OCI-LY3 (cell line): Measurements from ENCODE around the gene RGS4.

ENCODE experiments used
- H2AFZ ChIP-seq: fragments of 200-600, 300-600 bp; shearing (Covaris generic); 2 replicates; pipeline ENCODE4 v1.6.0; 2014; ENCODE audit warnings: antibody characterized with exemption, low read depth, low read length
- H3K27ac ChIP-seq: fragments of 200-600, 300-600 bp; sonication (generic); 2 replicates; pipeline ENCODE4 v1.5.1; 2014; ENCODE audit warnings: mild to moderate bottlenecking, low read length, moderate library complexity, mixed read lengths
- H3K27me3 ChIP-seq: fragments of 200-600, 300-600 bp; sonication (generic); 2 replicates; pipeline ENCODE4 v1.6.1; 2014; ENCODE audit warnings: low read depth, low read length, mixed read lengths
- H3K36me3 ChIP-seq: fragments of 200-600, 300-600 bp; sonication (generic); replicated peaks from 2 replicates; pipeline ENCODE3; 2014; ENCODE audit warnings: low read depth, low read length, mixed read lengths
- H3K4me1 ChIP-seq: fragments of 300-600, 200-600 bp; sonication (generic); 2 replicates; pipeline ENCODE4 v1.6.1; 2014; ENCODE audit warnings: low read length, mixed read lengths
- H3K4me2 ChIP-seq: fragments of 200-600, 300-600 bp; sonication (generic); 2 replicates; pipeline ENCODE4 v1.6.1; 2014; ENCODE audit warnings: low read length, mixed read lengths
- H3K4me3 ChIP-seq: fragments of 300-600, 200-600 bp; sonication (generic); 2 replicates; pipeline ENCODE4 v1.5.1; 2014; ENCODE audit warnings: antibody characterized with exemption, mild to moderate bottlenecking, low read length, moderate library complexity
- H3K79me2 ChIP-seq: fragments of 300-600, 200-600 bp; shearing (Covaris generic); 2 replicates; pipeline ENCODE4 v1.6.1; 2014; ENCODE audit warnings: mild to moderate bottlenecking, low read length, mixed read lengths
- H3K9ac ChIP-seq: fragments of 300-600, 200-600 bp; shearing (Covaris generic); 2 replicates; pipeline ENCODE4 v1.6.0; 2014; ENCODE audit warnings: mild to moderate bottlenecking, low read length, moderate library complexity
- H3K9me3 ChIP-seq: fragments of 200-600, 300-600 bp; shearing (Covaris generic); 2 replicates; pipeline ENCODE4 v1.6.1; 2014; ENCODE audit warnings: low read length, mixed read lengths; ENCODE audit not compliant: insufficient read depth
- H4K20me1 ChIP-seq: fragments of 200-600, 300-600 bp; sonication (generic); 2 replicates; pipeline ENCODE4 v1.6.1; 2016; ENCODE audit warnings: low read length, mixed read lengths; ENCODE audit not compliant: insufficient read depth
- CTCF ChIP-seq: fragments of 200-600, 300-600 bp; sonication (generic); IDR thresholded peaks from 2 replicates; pipeline ENCODE4 v1.5.1; 2014; ENCODE audit warnings: antibody characterized with exemption, low read length, low read depth
- EZH2phosphoT487 ChIP-seq: fragments of 200-600 bp; shearing (Covaris generic); IDR thresholded peaks from 2 replicates; pipeline ENCODE4 v1.6.1; 2018; ENCODE audit warnings: antibody characterized with exemption, mixed run types, low read depth

RGS4 gene

GRCh38 chr1:163076044-163076443 is 6.9 kb downstream of the RGS4 start:
- Histone ChIP-seq H2AFZ (no peak overlapping the region), H3K27me3 (peaks cover 25% of the 10 kb centered on the region; the same call in 1 of the 2 replicates), H3K9ac (no peak overlapping the region), H3K36me3 (no peaks in the 10 kb centered on the region), H3K4me3 (no peak overlapping the region), H4K20me1 (no peaks in the 10 kb centered on the region), H3K27ac (no peak overlapping the region), H3K4me2 (no peak overlapping the region), H3K4me1 (peaks cover 2% of the 10 kb centered on the region; the same call in 1 of the 2 replicates), H3K79me2 (no peaks in the 10 kb centered on the region), H3K9me3 (no peaks in the 10 kb centered on the region)
- TF ChIP-seq EZH2phosphoT487 (no peak), CTCF (no peak)

- TF ChIP-seq CTCF = no peak
- TF ChIP-seq EZH2phosphoT487 = no peak
- Histone ChIP-seq H3K79me2 (no peaks in the 10 kb centered on the region), H3K27ac (no peak overlapping the region), H2AFZ (no peak overlapping the region), H3K4me3 (no peak overlapping the region), H3K4me2 (no peak overlapping the region), H3K9ac (no peak overlapping the region), H3K9me3 (no peaks in the 10 kb centered on the region), H3K27me3 (peaks cover 24% of the 10 kb centered on the region; the same call in 1 of the 2 replicates), H3K36me3 (no peaks in the 10 kb centered on the region), H4K20me1 (no peaks in the 10 kb centered on the region), H3K4me1 (peaks cover 2% of the 10 kb centered on the region; the same call in 1 of the 2 replicates)
Measured at GRCh38 chr1:163076446-163076845, 7.3 kb downstream of the RGS4 start.

GRCh38 chr1:163076981-163077761 is 8.0 kb downstream of the RGS4 start:
- Histone ChIP-seq H2AFZ (no peak overlapping the region), H3K27ac (no peak overlapping the region), H3K4me3 (no peak overlapping the region), H3K27me3 (peaks cover 21% of the 10 kb centered on the region; the same call in 1 of the 2 replicates), H4K20me1 (no peaks in the 10 kb centered on the region), H3K9ac (no peak overlapping the region), H3K4me1 (no peaks in the 10 kb centered on the region), H3K36me3 (no peaks in the 10 kb centered on the region), H3K4me2 (no peak overlapping the region), H3K9me3 (no peaks in the 10 kb centered on the region), H3K79me2 (no peaks in the 10 kb centered on the region)
- TF ChIP-seq EZH2phosphoT487 (no peak), CTCF (no peak)

GRCh38 chr1:163082971-163083370 is 13.8 kb downstream of the RGS4 start:
- H3K79me2 ChIP-seq = no peaks in the 10 kb centered on the region
- no peak overlapping the region for H3K4me3 ChIP-seq
- H4K20me1 ChIP-seq = no peaks in the 10 kb centered on the region
- H3K9ac ChIP-seq = no peak overlapping the region
- H3K9me3 ChIP-seq = no peaks in the 10 kb centered on the region
- TF ChIP-seq EZH2phosphoT487 (no peak), CTCF (no peak)
- no peak overlapping the region for H3K4me2 ChIP-seq
- no peaks in the 10 kb centered on the region for H3K27me3 ChIP-seq
- no peak overlapping the region for H2AFZ ChIP-seq
- no peaks in the 10 kb centered on the region for H3K4me1 ChIP-seq
- H3K27ac ChIP-seq = no peak overlapping the region
- H3K36me3 ChIP-seq = no peaks in the 10 kb centered on the region
